ENCODE results near the gene FICD. TPM values are rescaled to one million over a fixed set of nuclear protein-coding genes. Genes with fewer than 3 reads are reported as not detected.
A peak's percentile ranks its signal among the peaks of the same experiment; 100 is the strongest.

The FICD gene
- polyA plus RNA-seq, 3 donors: 1.3 to 6.3 (median 3.1) TPM

DNA sequence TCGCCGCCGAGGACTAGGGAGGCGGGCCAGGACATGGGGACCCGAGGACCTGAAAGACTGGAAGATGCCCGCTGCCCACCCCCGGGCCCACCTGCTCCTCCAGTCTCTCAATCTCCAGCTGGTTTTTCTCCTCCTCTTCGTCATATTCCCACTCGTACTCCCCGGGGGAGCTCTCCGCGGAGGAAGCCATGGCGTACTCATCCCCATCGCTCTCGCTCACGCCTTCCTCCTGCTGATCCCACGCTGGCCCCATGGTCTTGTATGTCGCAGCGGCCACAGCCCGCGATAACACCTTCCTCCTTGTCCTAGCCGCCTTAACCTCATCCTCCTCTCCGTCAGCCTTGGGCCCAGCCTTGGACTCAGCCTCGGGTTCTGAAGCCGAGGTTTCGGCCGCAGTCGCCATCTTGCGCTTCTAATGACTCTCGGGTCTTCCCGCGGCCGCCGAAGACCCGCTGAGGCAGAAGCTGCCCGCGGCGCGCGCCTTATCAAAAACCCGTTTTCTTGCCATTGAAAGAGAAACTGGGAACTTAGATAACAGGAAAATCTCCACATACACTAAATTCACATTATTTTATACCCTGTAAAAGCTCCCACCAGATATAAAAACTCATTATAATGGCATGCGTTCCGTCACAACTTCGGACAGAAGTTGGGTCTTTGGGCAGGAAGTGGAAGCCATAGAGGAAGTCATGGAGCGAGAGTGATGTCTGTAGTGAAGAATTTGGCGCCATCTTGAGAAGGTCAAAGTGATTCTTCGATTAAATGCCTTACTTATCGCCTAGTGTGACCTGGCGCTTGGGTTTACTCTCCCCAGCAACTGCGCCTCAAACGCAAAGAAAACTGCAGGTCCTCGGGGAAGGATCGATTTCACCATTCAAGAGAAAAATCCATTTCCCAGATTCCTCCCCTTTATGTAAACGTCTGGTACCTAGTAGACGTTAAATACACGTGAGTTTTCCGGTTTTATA, 46.0 kb downstream of the FICD start, which contains the start of gene SART3:
SART3 (minus strand) TSS at position 422 of the 968 bp plus-strand sequence; CDS start at position 403, 19 bp downstream.
- H3K27ac ChIP-seq (ENCODE audit: low read depth, low read length): peak within 1 kb of the TSS; percentile 57
- 0 to 1% (median 0%) methylated on average over 57 of the region's 57 CpGs for WGBS, 3 donors

DNA sequence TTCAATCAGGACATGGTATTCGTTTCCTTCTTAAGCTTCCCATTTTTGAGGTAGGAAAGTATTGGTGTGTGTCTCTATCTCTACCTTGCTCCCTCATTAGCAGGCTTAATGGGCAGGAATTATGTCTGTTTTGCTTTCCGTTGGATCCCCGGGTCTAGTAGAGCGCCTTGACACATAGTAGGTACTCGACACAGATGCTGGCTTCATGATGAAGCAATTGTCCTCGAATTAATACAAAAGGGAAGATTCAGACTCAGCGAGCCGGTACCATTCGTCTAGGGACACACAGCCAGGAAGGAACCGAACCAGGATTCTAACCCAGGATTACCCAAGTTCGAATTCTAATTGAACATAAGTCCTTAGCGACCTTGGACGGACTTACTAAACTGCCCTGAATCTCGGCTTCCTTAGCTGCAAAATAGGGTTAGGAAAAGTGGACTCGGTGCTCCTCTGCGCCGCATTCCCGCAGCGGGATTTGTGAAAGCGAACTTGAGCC, 46.8 kb downstream of the FICD start:
- 0 to 1% (median 0%) methylated on average over 20 of the region's 20 CpGs for WGBS, 3 donors
- H3K27ac ChIP-seq (ENCODE audit: low read depth, low read length): no peak overlapping the region

DNA sequence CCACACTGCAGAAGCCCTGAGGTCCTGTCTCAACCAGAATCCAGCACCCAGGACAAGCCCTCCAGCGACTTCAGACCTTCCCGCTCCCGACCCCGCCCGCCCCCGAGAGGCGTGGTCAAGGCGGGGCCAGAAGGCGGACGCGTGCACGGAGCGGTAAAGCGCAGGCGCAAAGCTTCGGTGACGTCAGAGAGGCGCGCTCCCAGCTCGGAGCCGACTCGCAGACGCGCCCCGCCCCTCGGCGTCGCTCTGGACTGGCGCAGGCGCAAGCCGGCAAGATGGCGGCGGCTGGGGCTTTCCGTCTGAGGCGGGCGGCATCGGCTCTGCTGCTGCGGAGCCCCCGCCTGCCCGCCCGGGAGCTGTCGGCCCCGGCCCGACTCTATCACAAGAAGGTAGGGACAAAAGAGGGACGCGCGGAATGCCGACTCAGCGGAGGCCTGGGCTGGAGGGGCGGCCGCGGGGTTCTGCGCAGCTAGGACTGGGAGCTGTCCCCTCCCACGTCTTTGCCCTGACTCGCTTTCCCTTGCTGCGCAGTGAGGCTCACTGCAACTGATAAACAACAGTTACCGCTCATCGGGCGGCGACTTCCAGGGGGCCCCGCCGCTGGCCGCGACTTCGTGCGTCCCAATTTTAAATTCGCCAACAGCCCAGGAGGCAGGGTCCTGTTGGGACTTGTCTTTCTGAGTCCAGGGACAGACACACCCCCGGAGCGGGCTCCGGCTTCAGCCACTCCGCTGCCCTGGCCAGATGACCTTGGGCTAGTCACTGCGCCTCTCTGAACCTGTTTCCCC, 47.5 kb downstream of the FICD start, which contains the start of gene ISCU:
ISCU (plus strand) TSS at position 249 of the 788 bp plus-strand sequence; CDS start at position 276, 27 bp downstream.
- 0% methylated on average over 72 of the region's 72 CpGs for WGBS, 3 donors
- H3K27ac ChIP-seq (ENCODE audit: low read depth, low read length): no peak within 1 kb of the TSS

DNA sequence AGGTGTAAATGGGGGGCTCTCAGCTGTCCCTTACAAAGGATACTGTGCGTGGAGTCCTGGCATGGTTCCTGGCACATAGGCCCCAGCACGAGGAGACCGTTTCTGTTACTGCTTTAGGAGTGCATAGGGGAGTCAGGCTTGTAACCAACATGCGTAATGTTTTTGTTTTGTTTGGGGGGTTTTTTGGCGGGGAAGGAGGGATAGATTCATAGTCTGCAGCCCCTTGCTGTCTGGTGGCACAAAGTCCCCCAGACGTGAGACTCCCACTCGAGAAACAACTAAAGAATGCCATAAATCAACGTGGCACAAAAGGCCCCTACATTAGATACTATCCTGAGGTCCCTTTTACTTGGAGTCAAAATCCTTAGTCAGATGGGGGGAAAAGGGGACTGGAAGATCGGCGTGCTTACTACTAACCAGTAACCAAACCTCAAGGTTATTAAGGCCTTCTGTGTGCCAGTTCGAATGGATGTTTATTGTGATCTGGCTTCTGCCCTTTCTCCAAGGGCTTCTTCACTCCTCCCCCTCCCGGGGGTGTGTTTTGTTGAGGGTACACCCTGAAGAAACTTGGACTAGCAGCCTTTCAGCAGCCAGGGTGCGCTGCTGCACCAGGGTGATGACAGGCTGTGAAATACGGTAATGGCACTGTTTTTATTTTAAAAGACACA, 48.2 kb downstream of the FICD start:
- no peak overlapping the region for H3K27ac ChIP-seq (ENCODE audit: low read depth, low read length)
- 0 to 2% (median 1%) methylated on average over 14 of the region's 14 CpGs for WGBS, 3 donors

DNA sequence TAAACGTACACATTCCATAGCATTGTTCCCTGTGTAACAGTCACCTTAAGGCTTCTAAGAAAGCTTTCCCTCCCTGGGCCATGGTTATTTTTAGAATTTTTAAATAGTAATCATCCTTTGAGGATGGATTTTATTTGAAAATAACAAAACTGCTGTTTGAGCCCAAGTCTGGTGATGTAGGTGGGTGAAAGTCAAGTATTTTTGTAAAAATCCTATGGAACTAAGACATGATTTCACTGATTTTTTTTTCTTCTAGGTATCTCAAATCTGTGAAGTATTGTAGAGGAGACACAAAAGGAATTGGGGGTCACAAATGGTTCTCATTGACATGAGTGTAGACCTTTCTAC, 48.7 kb downstream of the FICD start:
- WGBS, 3 donors: 2 to 5% (median 3%) methylated on average over 1 of the region's 1 CpG
- H3K27ac ChIP-seq (ENCODE audit: low read depth, low read length): no peak overlapping the region

GRCh38 chr12:108564724-108565123, 49.6 kb downstream of the FICD start:
- no peak overlapping the region for H3K27ac ChIP-seq (ENCODE audit: low read depth, low read length)

DNA sequence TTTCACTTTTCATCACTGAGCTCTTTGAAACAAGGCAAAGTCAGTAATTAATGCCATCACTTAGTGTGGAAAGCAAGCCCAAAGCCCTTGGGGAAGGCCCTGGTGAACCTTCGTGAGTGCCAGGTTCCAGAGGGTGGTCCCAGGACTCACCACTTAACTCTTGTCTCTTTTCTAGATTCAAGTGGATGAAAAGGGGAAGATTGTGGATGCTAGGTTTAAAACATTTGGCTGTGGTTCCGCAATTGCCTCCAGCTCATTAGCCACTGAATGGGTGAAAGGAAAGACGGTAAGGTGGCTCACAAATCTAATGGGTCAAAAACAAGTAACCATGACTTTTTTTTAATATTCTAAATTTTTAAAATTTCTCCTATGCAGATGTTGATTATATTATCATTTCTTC, 50.1 kb downstream of the FICD start:
- no peak overlapping the region for H3K27ac ChIP-seq (ENCODE audit: low read depth, low read length)
- 65 to 86% (median 76%) methylated on average over 3 of the region's 3 CpGs for WGBS, 3 donors

GRCh38 chr12:108565976-108566375, 50.9 kb downstream of the FICD start:
- no peak overlapping the region for H3K27ac ChIP-seq (ENCODE audit: low read depth, low read length)
- 10 to 13% (median 13%) methylated on average over 2 of the region's 2 CpGs for WGBS, 3 donors

GRCh38 chr12:108566452-108566851, 51.4 kb downstream of the FICD start:
- 92 to 95% (median 95%) methylated on average over 4 of the region's 4 CpGs for WGBS, 3 donors
- H3K27ac ChIP-seq (ENCODE audit: low read depth, low read length): no peak overlapping the region

GRCh38 chr12:108567406-108568337, 52.6 kb downstream of the FICD start:
- H3K27ac ChIP-seq (ENCODE audit: low read depth, low read length): no peak overlapping the region
- 50 to 68% (median 58%) methylated on average over 7 of the region's 7 CpGs for WGBS, 3 donors

DNA sequence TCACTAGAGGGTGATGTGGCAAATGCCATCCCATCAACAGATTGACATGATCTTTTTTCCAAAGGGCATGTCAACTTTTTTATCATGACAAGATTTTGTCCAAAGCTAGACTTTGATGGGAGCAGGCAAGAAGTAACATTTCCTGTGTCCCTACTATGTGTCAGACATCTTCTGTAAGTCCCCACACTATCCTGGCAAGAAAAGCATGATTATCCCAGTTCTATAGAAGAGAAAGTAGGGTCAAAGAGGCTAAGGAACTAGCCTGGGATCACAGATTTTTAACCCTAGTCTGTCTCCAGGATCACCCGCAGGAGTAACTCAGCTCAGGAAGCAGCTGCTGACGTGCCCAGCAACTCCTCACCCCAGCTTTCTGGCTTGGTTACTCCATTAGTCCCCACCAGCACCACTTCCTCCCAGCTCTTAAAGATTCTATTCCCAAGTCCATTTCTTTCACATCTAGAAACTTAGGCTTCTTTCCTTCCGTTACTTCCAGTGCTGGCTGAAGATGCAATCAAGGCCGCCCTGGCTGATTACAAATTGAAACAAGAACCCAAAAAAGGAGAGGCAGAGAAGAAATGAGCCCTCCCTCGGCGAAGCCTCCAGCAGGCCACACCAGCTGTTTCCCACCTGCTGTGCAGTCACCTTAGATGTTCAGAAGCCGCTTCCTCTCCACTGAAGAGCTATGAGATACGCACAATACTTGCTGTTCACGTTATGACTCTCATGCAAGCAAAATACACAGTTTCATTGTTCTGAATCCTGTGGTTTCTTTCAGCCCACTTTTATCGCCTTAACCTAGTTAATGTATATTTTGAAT, 53.5 kb downstream of the FICD start:
- no peak overlapping the region for H3K27ac ChIP-seq (ENCODE audit: low read depth, low read length)
- WGBS, 3 donors: 74 to 86% (median 79%) methylated on average over 10 of the region's 10 CpGs

Other genes with a start within 250 kb of the FICD start
- gene CMKLR1, start 176.0 kb upstream of the FICD start, polyA plus RNA-seq: 1 to 10 TPM; 1.3 to 7.0 (median 5.3) TPM
- gene SART3, start 45.9 kb downstream of the FICD start, polyA plus RNA-seq: 10 to 100 TPM; 10.7 to 19.2 (median 14.5) TPM
- 100 to 1,000 TPM in 2 of 3 donors, 10 to 100 TPM in 1; 59.0 to 267 (median 184) TPM for gene ISCU, start 47.3 kb downstream of the FICD start, polyA plus RNA-seq
- 10 to 100 TPM in 1 of 3 donors, 1 to 10 TPM in 2; 2.3 to 14.7 (median 7.0) TPM for gene TMEM119, start 82.8 kb downstream of the FICD start, polyA plus RNA-seq
- 10 to 100 TPM in 1 of 3 donors, 1 to 10 TPM in 2; 2.5 to 14.1 (median 8.8) TPM for gene SELPLG, start 118.6 kb downstream of the FICD start, polyA plus RNA-seq
- 10 to 100 TPM; 11.6 to 72.0 (median 53.3) TPM for gene CORO1C, start 216.2 kb downstream of the FICD start, polyA plus RNA-seq

Measured in adipose tissue (tissue), 3 donors.